Bronchial epithelial cell (primary cell): Measurements from ENCODE around the gene CORO2A. TPM values are rescaled to one million over a fixed set of nuclear protein-coding genes. Genes with fewer than 3 reads are reported as not detected.

ENCODE experiments used
- DNase-seq: peaks from one replicate; pipeline ENCODE4 v3.0.0-alpha.2; 2010; ENCODE audit warnings: low read depth
- FAIRE-seq: peaks from 2 replicates; lab custom pipeline; 2011; peaks lifted over from hg19 to GRCh38; lab: Jason Lieb, UNC
- H3K27me3 ChIP-seq: 2 replicates; pipeline ENCODE4 v1.5.1; 2011; ENCODE audit warnings: low read length; ENCODE audit not compliant: control insufficient read depth, insufficient read depth
- H3K36me3 ChIP-seq: 2 replicates; pipeline ENCODE4 v1.5.1; 2011; ENCODE audit warnings: low read length; ENCODE audit not compliant: control insufficient read depth, insufficient read depth
- H3K4me3 ChIP-seq: 2 replicates; pipeline ENCODE4 v1.5.1; 2011; ENCODE audit warnings: mild to moderate bottlenecking, low read depth, low read length, control low read depth
- CTCF ChIP-seq: IDR thresholded peaks from 2 replicates; pipeline ENCODE4 v1.5.1; 2011; ENCODE audit warnings: mild to moderate bottlenecking, moderate library complexity, low read length, control low read depth, inconsistent platforms; ENCODE audit not compliant: insufficient read depth, severe bottlenecking
- total RNA-seq: library from RNA; depleted of rRNA; stranded (reverse); fragments of >200 nt; gene quantifications from 2 replicates; pipeline ENCODE4 v1.2.1, GENCODE V29; 2014

The CORO2A gene
- total RNA-seq, 1 donor from 2014 or later, result 22.1 TPM

- DNase-seq (no peak), FAIRE-seq (no peak)
- no peaks in the 10 kb centered on the region for H3K27me3 ChIP-seq
- peaks cover 1% of the 10 kb centered on the region for H3K36me3 ChIP-seq
- TF ChIP-seq CTCF, result no peak
- H3K4me3 ChIP-seq, result no peak overlapping the region
Observed at GRCh38 chr9:98164912-98165311, 27.5 kb downstream of the CORO2A start.

- no peak overlapping the region for H3K4me3 ChIP-seq
- peaks cover 1% of the 10 kb centered on the region for H3K36me3 ChIP-seq
- no peak for TF ChIP-seq CTCF
- H3K27me3 ChIP-seq, result no peaks in the 10 kb centered on the region
- peak; percentile 97 for DNase-seq
- FAIRE-seq, result no peak
Observed at GRCh38 chr9:98162613-98163012, 29.8 kb downstream of the CORO2A start.

GRCh38 chr9:98161851-98162250, 30.6 kb downstream of the CORO2A start:
- FAIRE-seq, result no peak
- H3K36me3 ChIP-seq, result peaks cover 6% of the 10 kb centered on the region

GRCh38 chr9:98159790-98160189, 32.6 kb downstream of the CORO2A start:
- DNase-seq (no peak), FAIRE-seq (no peak)
- no peak for TF ChIP-seq CTCF

More at GRCh38 chr9:98161851-98162250, 30.6 kb downstream of the CORO2A start:
- TF ChIP-seq CTCF, result no peak
- H3K27me3 ChIP-seq, result no peaks in the 10 kb centered on the region
- DNase-seq, result no peak
- no peak overlapping the region for H3K4me3 ChIP-seq

GRCh38 chr9:98159301-98159700, 33.1 kb downstream of the CORO2A start:
- Histone ChIP-seq H3K36me3 (peaks cover 9% of the 10 kb centered on the region), H3K27me3 (no peaks in the 10 kb centered on the region), H3K4me3 (no peak overlapping the region)
- TF ChIP-seq CTCF, result no peak
- FAIRE-seq, result no peak
- DNase-seq, result no peak

More at GRCh38 chr9:98159790-98160189, 32.6 kb downstream of the CORO2A start:
- H3K36me3 ChIP-seq, result peaks cover 9% of the 10 kb centered on the region
- H3K4me3 ChIP-seq, result no peak overlapping the region
- no peaks in the 10 kb centered on the region for H3K27me3 ChIP-seq
